ENCODE data around the gene ANOS1.

DNA sequence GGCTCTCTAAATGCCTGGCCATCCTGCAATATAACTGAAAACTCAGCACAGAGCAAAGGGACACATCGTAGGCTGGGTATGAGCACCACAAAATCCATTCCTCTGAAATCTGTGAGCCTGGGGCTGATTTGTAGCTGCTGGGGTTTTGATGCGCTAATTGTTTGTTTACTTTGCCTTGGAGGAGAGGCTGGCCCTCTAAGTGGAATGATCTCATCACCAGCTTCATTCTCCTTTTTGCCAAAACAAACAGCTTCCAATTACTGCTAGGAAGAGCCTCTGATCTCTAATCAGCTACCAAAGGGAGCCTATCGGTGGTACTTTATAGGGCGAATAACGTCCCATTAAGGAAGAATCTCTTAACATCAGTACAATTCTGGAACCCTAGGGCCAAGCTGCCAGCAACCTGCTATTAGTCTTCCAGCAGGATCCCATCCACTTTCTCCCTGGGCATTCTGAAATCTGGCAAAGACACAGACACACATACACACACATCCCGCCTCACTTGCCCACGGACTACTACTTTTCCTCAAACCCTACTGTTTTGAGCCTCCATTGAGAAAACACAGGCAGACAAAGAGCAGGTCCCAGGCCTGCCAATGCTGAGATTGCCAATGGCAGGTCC is 5.8 kb downstream of the ANOS1 start:
- TF ChIP-seq, protein P1, sequence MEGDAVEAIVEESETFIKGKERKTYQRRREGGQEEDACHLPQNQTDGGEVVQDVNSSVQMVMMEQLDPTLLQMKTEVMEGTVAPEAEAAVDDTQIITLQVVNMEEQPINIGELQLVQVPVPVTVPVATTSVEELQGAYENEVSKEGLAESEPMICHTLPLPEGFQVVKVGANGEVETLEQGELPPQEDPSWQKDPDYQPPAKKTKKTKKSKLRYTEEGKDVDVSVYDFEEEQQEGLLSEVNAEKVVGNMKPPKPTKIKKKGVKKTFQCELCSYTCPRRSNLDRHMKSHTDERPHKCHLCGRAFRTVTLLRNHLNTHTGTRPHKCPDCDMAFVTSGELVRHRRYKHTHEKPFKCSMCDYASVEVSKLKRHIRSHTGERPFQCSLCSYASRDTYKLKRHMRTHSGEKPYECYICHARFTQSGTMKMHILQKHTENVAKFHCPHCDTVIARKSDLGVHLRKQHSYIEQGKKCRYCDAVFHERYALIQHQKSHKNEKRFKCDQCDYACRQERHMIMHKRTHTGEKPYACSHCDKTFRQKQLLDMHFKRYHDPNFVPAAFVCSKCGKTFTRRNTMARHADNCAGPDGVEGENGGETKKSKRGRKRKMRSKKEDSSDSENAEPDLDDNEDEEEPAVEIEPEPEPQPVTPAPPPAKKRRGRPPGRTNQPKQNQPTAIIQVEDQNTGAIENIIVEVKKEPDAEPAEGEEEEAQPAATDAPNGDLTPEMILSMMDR (IDR thresholded peaks at IDR 0.05), result no peak
- TF ChIP-seq EZH2 (IDR thresholded peaks at IDR 0.05) (no peak), EZH2phosphoT487 (IDR thresholded peaks at IDR 0.05) (no peak)

All from neural progenitor cell (in vitro differentiated cells).